IPS-11a (cell line): Measurements from ENCODE around the gene CIB4.

ENCODE experiments used
- H3K4me3 ChIP-seq: one replicate; pipeline ENCODE4 v1.5.1; 2013; ENCODE audit warnings: low read depth, low read length, control low read depth

Gene CIB4

GRCh38 chr2:26640781-26641564 is at the start of gene CIB4:
Gene CIB4 (minus strand): TSS chr2:26641366. CDS start chr2:26641314, 52 bp downstream.
- H3K4me3 ChIP-seq = no peak within 1 kb of the TSS

GRCh38 chr2:26687801-26688200 is 46.6 kb upstream of the CIB4 start:
- no peak overlapping the region for H3K4me3 ChIP-seq

GRCh38 chr2:26687328-26687727 is 46.2 kb upstream of the CIB4 start:
- H3K4me3 ChIP-seq = no peak overlapping the region

GRCh38 chr2:26685989-26686839 is 45.0 kb upstream of the CIB4 start:
- no peak overlapping the region for H3K4me3 ChIP-seq

- H3K4me3 ChIP-seq = no peak overlapping the region
These were observed 44.2 kb upstream of the CIB4 start for GRCh38 chr2:26685341-26685740.

- no peak overlapping the region for H3K4me3 ChIP-seq
These were observed 42.4 kb upstream of the CIB4 start for GRCh38 chr2:26683583-26683982.

- H3K4me3 ChIP-seq = no peak overlapping the region
These were observed 41.0 kb upstream of the CIB4 start for GRCh38 chr2:26682155-26682554.

GRCh38 chr2:26681656-26682055 is 40.5 kb upstream of the CIB4 start:
- H3K4me3 ChIP-seq = no peak overlapping the region

GRCh38 chr2:26679867-26680266 is 38.7 kb upstream of the CIB4 start:
- no peak overlapping the region for H3K4me3 ChIP-seq

- no peak overlapping the region for H3K4me3 ChIP-seq
These were observed 36.9 kb upstream of the CIB4 start for GRCh38 chr2:26678035-26678434.

GRCh38 chr2:26675651-26676255 is 34.6 kb upstream of the CIB4 start:
- no peak overlapping the region for H3K4me3 ChIP-seq

- H3K4me3 ChIP-seq = no peak overlapping the region
These were observed 33.6 kb upstream of the CIB4 start for GRCh38 chr2:26674771-26675170.

GRCh38 chr2:26674002-26674751 is 33.0 kb upstream of the CIB4 start:
- no peak overlapping the region for H3K4me3 ChIP-seq

- no peak overlapping the region for H3K4me3 ChIP-seq
These were observed 31.7 kb upstream of the CIB4 start for GRCh38 chr2:26672818-26673393.

GRCh38 chr2:26672112-26672817 is 31.1 kb upstream of the CIB4 start:
- H3K4me3 ChIP-seq = no peak overlapping the region

GRCh38 chr2:26671691-26672090 is 30.5 kb upstream of the CIB4 start:
- H3K4me3 ChIP-seq = no peak overlapping the region

GRCh38 chr2:26670931-26671460 is 29.8 kb upstream of the CIB4 start:
- H3K4me3 ChIP-seq = no peak overlapping the region

- H3K4me3 ChIP-seq = no peak overlapping the region
These were observed 29.0 kb upstream of the CIB4 start for GRCh38 chr2:26670171-26670570.

GRCh38 chr2:26668856-26669750 is 27.9 kb upstream of the CIB4 start:
- H3K4me3 ChIP-seq = no peak overlapping the region
